Measurements from ENCODE around the gene SLC25A41. TPM values are rescaled to one million over a fixed set of nuclear protein-coding genes. Genes with fewer than 3 reads are reported as not detected.

Gene SLC25A41
- polyA plus RNA-seq, 1 donor (not counting 4 experiments of a cell fraction or from before 2014, with no cell fraction given), result not detected

GRCh38 chr19:6467384-6467783 lies 33.8 kb upstream of the SLC25A41 start:
- dilution Hi-C loops (cut with MboI; ENCODE audit: extremely low pct_ligation_motif_present, low sequenced_read_pairs), result no loop called here

DNA sequence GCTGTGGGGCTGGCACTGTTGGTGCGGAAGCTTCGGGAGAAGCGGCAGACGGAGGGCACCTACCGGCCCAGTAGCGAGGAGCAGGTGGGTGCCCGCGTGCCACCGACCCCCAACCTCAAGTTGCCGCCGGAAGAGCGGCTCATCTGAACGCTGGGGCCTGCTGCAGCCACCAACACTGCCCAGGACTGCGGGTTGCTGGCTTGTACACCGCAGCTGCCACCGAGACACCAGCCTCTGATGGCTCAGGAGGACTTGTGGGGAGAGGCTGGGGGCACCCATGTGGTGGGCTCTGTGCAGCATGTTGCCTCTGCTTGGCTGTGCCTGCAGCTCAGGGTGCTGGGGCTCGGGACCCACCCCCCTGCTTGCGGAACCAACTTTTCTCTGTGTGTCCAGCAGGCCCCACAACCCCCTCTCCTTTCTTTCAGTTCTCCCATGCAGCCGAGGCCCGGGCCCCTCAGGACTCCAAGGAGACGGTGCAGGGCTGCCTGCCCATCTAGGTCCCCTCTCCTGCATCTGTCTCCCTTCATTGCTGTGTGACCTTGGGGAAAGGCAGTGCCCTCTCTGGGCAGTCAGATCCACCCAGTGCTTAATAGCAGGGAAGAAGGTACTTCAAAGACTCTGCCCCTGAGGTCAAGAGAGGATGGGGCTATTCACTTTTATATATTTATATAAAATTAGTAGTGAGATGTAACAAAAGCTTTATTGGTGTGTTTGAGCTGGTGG lies 33.1 kb upstream of the SLC25A41 start:
- no peaks in the 10 kb centered on the region for H4K20me1 ChIP-seq (ENCODE audit: control insufficient read depth, extremely low read depth, insufficient read depth, low read length)
- H3K4me2 ChIP-seq (ENCODE audit: control insufficient read depth, extremely low read depth, insufficient read depth, low read depth, low read length), result no peak overlapping the region
- DNase-seq (ENCODE audit: low read depth, low spot score), result no peak
- no peak overlapping the region for H2AFZ ChIP-seq (ENCODE audit: control insufficient read depth, low read length)
- no peaks in the 10 kb centered on the region for H3K27me3 ChIP-seq (ENCODE audit: control insufficient read depth, extremely low read depth, insufficient read depth, low read length)
- H3K79me2 ChIP-seq (ENCODE audit: control insufficient read depth, insufficient read depth, low read length), result no peaks in the 10 kb centered on the region
- no peak overlapping the region for H3K4me3 ChIP-seq (ENCODE audit: control insufficient read depth in 2 of 3, extremely low read depth in 1 of 3, insufficient read depth in 2 of 3, low read depth in 1 of 3, low read length in 3 of 3)
- dilution Hi-C loops (cut with MboI; ENCODE audit: extremely low pct_ligation_motif_present, low sequenced_read_pairs), result no loop called here
- H3K27ac ChIP-seq (ENCODE audit: control insufficient read depth, insufficient read depth, low read length), result no peak overlapping the region
- H3K9ac ChIP-seq (ENCODE audit: control insufficient read depth, extremely low read depth, insufficient read depth, low read length), result no peak overlapping the region
- TF ChIP-seq, protein P1, sequence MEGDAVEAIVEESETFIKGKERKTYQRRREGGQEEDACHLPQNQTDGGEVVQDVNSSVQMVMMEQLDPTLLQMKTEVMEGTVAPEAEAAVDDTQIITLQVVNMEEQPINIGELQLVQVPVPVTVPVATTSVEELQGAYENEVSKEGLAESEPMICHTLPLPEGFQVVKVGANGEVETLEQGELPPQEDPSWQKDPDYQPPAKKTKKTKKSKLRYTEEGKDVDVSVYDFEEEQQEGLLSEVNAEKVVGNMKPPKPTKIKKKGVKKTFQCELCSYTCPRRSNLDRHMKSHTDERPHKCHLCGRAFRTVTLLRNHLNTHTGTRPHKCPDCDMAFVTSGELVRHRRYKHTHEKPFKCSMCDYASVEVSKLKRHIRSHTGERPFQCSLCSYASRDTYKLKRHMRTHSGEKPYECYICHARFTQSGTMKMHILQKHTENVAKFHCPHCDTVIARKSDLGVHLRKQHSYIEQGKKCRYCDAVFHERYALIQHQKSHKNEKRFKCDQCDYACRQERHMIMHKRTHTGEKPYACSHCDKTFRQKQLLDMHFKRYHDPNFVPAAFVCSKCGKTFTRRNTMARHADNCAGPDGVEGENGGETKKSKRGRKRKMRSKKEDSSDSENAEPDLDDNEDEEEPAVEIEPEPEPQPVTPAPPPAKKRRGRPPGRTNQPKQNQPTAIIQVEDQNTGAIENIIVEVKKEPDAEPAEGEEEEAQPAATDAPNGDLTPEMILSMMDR (optimal IDR thresholded peaks at IDR 0.05 in 1 of 3, IDR thresholded peaks at IDR 0.05 in 1 of 3, conservative IDR thresholded peaks at IDR 0.05 in 1 of 3; ENCODE audit: extremely low read depth in 1 of 3, insufficient read depth in 2 of 3, low read length in 3 of 3), result no peak
- TF ChIP-seq EZH2 (IDR thresholded peaks at IDR 0.05; ENCODE audit: low read length), result no peak
- no peaks in the 10 kb centered on the region for H3K9me3 ChIP-seq (ENCODE audit: control insufficient read depth, low read depth, low read length)
- H3K36me3 ChIP-seq (ENCODE audit: control insufficient read depth in 2 of 2, extremely low read depth in 1 of 2, insufficient read depth in 2 of 2, low read length in 2 of 2), result peaks cover 0 to 6% of the 10 kb centered on the region in 2 experiments
- peaks cover 9% of the 10 kb centered on the region for H3K4me1 ChIP-seq (ENCODE audit: control insufficient read depth, extremely low read depth, insufficient read depth, low read length)
- no peak for FAIRE-seq
- no peaks in the 10 kb centered on the region for H3K9me1 ChIP-seq (ENCODE audit: control insufficient read depth, extremely low read depth, insufficient read depth, low read length)

More at GRCh38 chr19:6467384-6467783, 33.8 kb upstream of the SLC25A41 start:
- no peak for DNase-seq (ENCODE audit: low read depth, low spot score)
- Histone ChIP-seq H3K36me3 (ENCODE audit: control insufficient read depth in 2 of 2, extremely low read depth in 1 of 2, insufficient read depth in 2 of 2, low read length in 2 of 2) (peaks cover 0 to 6% of the 10 kb centered on the region in 2 experiments), H3K27ac (ENCODE audit: control insufficient read depth, insufficient read depth, low read length) (no peak overlapping the region), H3K4me2 (ENCODE audit: control insufficient read depth, extremely low read depth, insufficient read depth, low read depth, low read length) (no peak overlapping the region), H3K9ac (ENCODE audit: control insufficient read depth, extremely low read depth, insufficient read depth, low read length) (no peak overlapping the region), H4K20me1 (ENCODE audit: control insufficient read depth, extremely low read depth, insufficient read depth, low read length) (no peaks in the 10 kb centered on the region), H3K27me3 (ENCODE audit: control insufficient read depth, extremely low read depth, insufficient read depth, low read length) (no peaks in the 10 kb centered on the region), H3K4me3 (ENCODE audit: control insufficient read depth in 2 of 3, extremely low read depth in 1 of 3, insufficient read depth in 2 of 3, low read depth in 1 of 3, low read length in 3 of 3) (no peak overlapping the region), H2AFZ (ENCODE audit: control insufficient read depth, low read length) (no peak overlapping the region), H3K9me3 (ENCODE audit: control insufficient read depth, low read depth, low read length) (no peaks in the 10 kb centered on the region), H3K9me1 (ENCODE audit: control insufficient read depth, extremely low read depth, insufficient read depth, low read length) (no peaks in the 10 kb centered on the region), H3K4me1 (ENCODE audit: control insufficient read depth, extremely low read depth, insufficient read depth, low read length) (peaks cover 5% of the 10 kb centered on the region), H3K79me2 (ENCODE audit: control insufficient read depth, insufficient read depth, low read length) (no peaks in the 10 kb centered on the region)
- FAIRE-seq, result no peak
- TF ChIP-seq, protein P1 (optimal IDR thresholded peaks at IDR 0.05 in 1 of 3, IDR thresholded peaks at IDR 0.05 in 1 of 3, conservative IDR thresholded peaks at IDR 0.05 in 1 of 3; ENCODE audit: extremely low read depth in 1 of 3, insufficient read depth in 2 of 3, low read length in 3 of 3), result no peak
- no peak for TF ChIP-seq EZH2 (IDR thresholded peaks at IDR 0.05; ENCODE audit: low read length)
